Measurements from ENCODE around the gene ANO6. TPM values are rescaled to one million over a fixed set of nuclear protein-coding genes. Genes with fewer than 3 reads are reported as not detected.

ANO6 gene
- total and polyA plus RNA-seq, 10 donors, result 2.3 to 38.5 (median 31.7) TPM

DNA sequence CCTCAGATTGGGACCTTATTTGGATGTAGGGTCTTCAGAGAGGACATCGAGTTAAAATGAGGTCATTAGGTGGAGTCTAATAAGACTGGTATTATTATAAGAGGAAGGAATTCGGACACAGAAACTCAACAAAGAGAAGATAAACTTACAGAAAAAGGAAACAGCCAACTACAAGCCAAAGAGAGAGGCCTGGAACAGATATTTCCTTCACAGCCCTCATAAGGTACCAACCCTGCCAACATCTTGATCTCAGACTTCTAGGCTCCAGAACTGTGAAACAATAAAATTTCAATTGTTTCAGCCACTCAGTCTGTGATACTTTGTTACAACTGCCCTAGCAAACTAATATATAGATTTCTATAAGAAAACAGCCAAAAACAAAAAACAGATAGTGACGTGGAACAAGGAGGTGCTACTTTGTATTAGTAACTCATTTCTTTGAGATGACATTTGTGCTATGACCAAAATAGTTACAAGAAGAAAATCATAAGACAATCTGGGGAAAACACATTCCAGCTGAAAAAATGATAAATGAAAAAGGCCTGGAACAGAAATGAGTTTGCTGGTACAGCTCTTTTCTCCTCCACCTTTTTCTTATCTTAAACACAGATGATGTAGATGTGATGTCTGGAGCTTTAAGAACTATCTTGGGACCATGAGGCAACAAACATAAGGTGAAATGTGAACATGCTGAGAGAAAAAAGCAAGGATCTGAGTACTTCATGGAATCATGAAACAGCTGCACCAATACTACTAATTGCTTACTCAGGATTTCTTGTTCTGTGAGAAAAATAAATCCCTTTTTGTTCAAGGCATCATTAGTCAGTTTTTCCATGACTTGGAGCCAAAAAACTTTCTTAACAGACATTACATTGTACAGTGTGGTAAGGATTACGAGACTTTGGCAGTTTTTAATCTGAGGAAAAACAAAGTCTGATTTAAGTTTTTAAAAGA is 243.2 kb downstream of the ANO6 start:
- DNase-seq, result no peak
- intact Hi-C loops (cut with DNase I; ENCODE audit: low total_unique reads), result no loop called here
- H3K27ac ChIP-seq, result no peak overlapping the region

DNA sequence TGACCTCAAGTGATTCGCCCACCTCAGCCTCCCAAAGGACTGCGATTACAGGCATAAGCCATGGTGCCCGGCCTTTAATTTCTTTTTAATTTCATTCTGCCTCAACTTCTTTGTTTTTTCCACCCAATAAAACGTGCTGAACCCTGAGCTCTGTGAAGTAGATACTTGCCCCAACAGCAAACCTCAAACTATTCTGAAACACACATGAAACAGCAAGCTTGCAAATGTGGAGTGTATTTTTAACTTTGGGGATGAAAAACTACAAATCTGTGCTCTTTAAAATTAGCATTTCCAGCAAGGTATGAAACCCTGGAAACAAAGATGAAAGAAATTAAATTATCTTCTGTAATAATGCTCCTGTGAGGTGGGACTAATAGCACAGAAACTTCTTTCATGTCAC is 246.6 kb downstream of the ANO6 start:
- Histone ChIP-seq H3K27me3 (replicated peaks in 1 of 7) (no peaks in the 10 kb centered on the region), H3K4me1 (no peaks in the 10 kb centered on the region), H3K4me3 (no peak overlapping the region), H3K36me3 (no peaks in the 10 kb centered on the region), H3K27ac (no peak overlapping the region), H3K9me3 (no peaks in the 10 kb centered on the region)
- intact Hi-C loops (cut with DNase I; ENCODE audit: low total_unique reads), result no loop called here
- 76 to 85% (median 80%) methylated on average over 4 of the region's 4 CpGs for WGBS, 5 donors
- TF ChIP-seq, protein P1, sequence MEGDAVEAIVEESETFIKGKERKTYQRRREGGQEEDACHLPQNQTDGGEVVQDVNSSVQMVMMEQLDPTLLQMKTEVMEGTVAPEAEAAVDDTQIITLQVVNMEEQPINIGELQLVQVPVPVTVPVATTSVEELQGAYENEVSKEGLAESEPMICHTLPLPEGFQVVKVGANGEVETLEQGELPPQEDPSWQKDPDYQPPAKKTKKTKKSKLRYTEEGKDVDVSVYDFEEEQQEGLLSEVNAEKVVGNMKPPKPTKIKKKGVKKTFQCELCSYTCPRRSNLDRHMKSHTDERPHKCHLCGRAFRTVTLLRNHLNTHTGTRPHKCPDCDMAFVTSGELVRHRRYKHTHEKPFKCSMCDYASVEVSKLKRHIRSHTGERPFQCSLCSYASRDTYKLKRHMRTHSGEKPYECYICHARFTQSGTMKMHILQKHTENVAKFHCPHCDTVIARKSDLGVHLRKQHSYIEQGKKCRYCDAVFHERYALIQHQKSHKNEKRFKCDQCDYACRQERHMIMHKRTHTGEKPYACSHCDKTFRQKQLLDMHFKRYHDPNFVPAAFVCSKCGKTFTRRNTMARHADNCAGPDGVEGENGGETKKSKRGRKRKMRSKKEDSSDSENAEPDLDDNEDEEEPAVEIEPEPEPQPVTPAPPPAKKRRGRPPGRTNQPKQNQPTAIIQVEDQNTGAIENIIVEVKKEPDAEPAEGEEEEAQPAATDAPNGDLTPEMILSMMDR (IDR thresholded peaks at IDR 0.05 in 8 of 11, conservative IDR thresholded peaks at IDR 0.05 in 3 of 11), result no peak
- no peak for TF ChIP-seq POLR2A (IDR thresholded peaks at IDR 0.05)
- no peak for TF ChIP-seq POLR2AphosphoS5 (IDR thresholded peaks at IDR 0.05)
- DNase-seq, result no peak

More for the DNA sequence above, 243.2 kb downstream of the ANO6 start:
- 67 to 79% (median 75%) methylated on average over 4 of the region's 4 CpGs for WGBS, 5 donors
- Histone ChIP-seq H3K4me3 (no peak overlapping the region), H3K4me1 (no peaks in the 10 kb centered on the region), H3K9me3 (no peaks in the 10 kb centered on the region), H3K36me3 (no peaks in the 10 kb centered on the region), H3K27me3 (replicated peaks in 1 of 7) (no peaks in the 10 kb centered on the region)
- TF ChIP-seq, protein P1 (IDR thresholded peaks at IDR 0.05 in 8 of 11, conservative IDR thresholded peaks at IDR 0.05 in 3 of 11), result no peak
- TF ChIP-seq POLR2A (IDR thresholded peaks at IDR 0.05) (no peak), POLR2AphosphoS5 (IDR thresholded peaks at IDR 0.05) (no peak)

- H3K9me3 ChIP-seq, result no peaks in the 10 kb centered on the region
- TF ChIP-seq, protein P1 (IDR thresholded peaks at IDR 0.05 in 8 of 11, conservative IDR thresholded peaks at IDR 0.05 in 3 of 11), result no peak
- no peak overlapping the region for H3K27ac ChIP-seq
- intact Hi-C loops (cut with DNase I; ENCODE audit: low total_unique reads), result no loop called here
- H3K36me3 ChIP-seq, result no peaks in the 10 kb centered on the region
- no peaks in the 10 kb centered on the region for H3K27me3 ChIP-seq (replicated peaks in 1 of 7)
- H3K4me3 ChIP-seq, result no peak overlapping the region
- DNase-seq, result no peak
- WGBS, 5 donors, result 75 to 84% (median 81%) methylated on average over 4 of the region's 4 CpGs
- no peaks in the 10 kb centered on the region for H3K4me1 ChIP-seq
Measured at GRCh38 chr12:45464699-45465098, 248.8 kb downstream of the ANO6 start.
